ENCODE measurements around the gene GTF3C5.
"Not testable (repeated sequence)": the region's sequence is repeated elsewhere in the genome, so short reads cannot be mapped to it uniquely, and the experiment has no call there.

The GTF3C5 gene

GRCh38 chr9:133051966-133052539 lies 21.3 kb downstream of the GTF3C5 start:
- in situ Hi-C loops (cut with HindIII; ENCODE audit: low sequenced_read_pairs), result no loop called here

- in situ Hi-C loops (cut with HindIII; ENCODE audit: low sequenced_read_pairs), result no loop called here
These were observed 23.5 kb downstream of the GTF3C5 start for GRCh38 chr9:133054194-133054890.

GRCh38 chr9:133054966-133055365 lies 24.2 kb downstream of the GTF3C5 start:
- in situ Hi-C loops (cut with HindIII; ENCODE audit: low sequenced_read_pairs), result no loop called here

GRCh38 chr9:133055788-133056420 lies 25.1 kb downstream of the GTF3C5 start:
- in situ Hi-C loops (cut with HindIII; ENCODE audit: low sequenced_read_pairs), result no loop called here

GRCh38 chr9:133056533-133056932 lies 25.7 kb downstream of the GTF3C5 start:
- in situ Hi-C loops (cut with HindIII; ENCODE audit: low sequenced_read_pairs), result no loop called here

GRCh38 chr9:133057006-133057405 lies 26.2 kb downstream of the GTF3C5 start:
- in situ Hi-C loops (cut with HindIII; ENCODE audit: low sequenced_read_pairs), result no loop called here

GRCh38 chr9:133057553-133057952 lies 26.8 kb downstream of the GTF3C5 start:
- in situ Hi-C loops (cut with HindIII; ENCODE audit: low sequenced_read_pairs), result no loop called here

- in situ Hi-C loops (cut with HindIII; ENCODE audit: low sequenced_read_pairs), result no loop called here
These were observed 27.3 kb downstream of the GTF3C5 start for GRCh38 chr9:133058071-133058470.

GRCh38 chr9:133058550-133059320 lies 27.9 kb downstream of the GTF3C5 start:
- in situ Hi-C loops (cut with HindIII; ENCODE audit: low sequenced_read_pairs), result no loop called here

- in situ Hi-C loops (cut with HindIII; ENCODE audit: low sequenced_read_pairs), result no loop called here
These were observed 28.8 kb downstream of the GTF3C5 start for GRCh38 chr9:133059623-133060022.

GRCh38 chr9:133060417-133060841 lies 29.6 kb downstream of the GTF3C5 start:
- in situ Hi-C loops (cut with HindIII; ENCODE audit: low sequenced_read_pairs), result no loop called here

- in situ Hi-C loops (cut with HindIII; ENCODE audit: low sequenced_read_pairs), result not testable (repeated sequence)
These were observed 30.4 kb downstream of the GTF3C5 start for GRCh38 chr9:133061019-133061763.

- in situ Hi-C loops (cut with HindIII; ENCODE audit: low sequenced_read_pairs), result not testable (repeated sequence)
These were observed 31.0 kb downstream of the GTF3C5 start, which contains the start of gene CEL for GRCh38 chr9:133061764-133062145. TSS of gene CEL (plus strand) at chr9:133061981. CDS start at chr9:133062003, 22 bp downstream.

GRCh38 chr9:133062569-133062968 lies 31.8 kb downstream of the GTF3C5 start:
- in situ Hi-C loops (cut with HindIII; ENCODE audit: low sequenced_read_pairs), result not testable (repeated sequence)

- in situ Hi-C loops (cut with HindIII; ENCODE audit: low sequenced_read_pairs), result no loop called here
These were observed 32.3 kb downstream of the GTF3C5 start for GRCh38 chr9:133063159-133063499.

- in situ Hi-C loops (cut with HindIII; ENCODE audit: low sequenced_read_pairs), result no loop called here
These were observed 32.9 kb downstream of the GTF3C5 start for GRCh38 chr9:133063500-133064231.

GRCh38 chr9:133064241-133065069 lies 33.7 kb downstream of the GTF3C5 start:
- in situ Hi-C loops (cut with HindIII; ENCODE audit: low sequenced_read_pairs), result no loop called here

- in situ Hi-C loops (cut with HindIII; ENCODE audit: low sequenced_read_pairs), result no loop called here
These were observed 34.2 kb downstream of the GTF3C5 start for GRCh38 chr9:133065070-133065388.

- in situ Hi-C loops (cut with HindIII; ENCODE audit: low sequenced_read_pairs), result no loop called here
These were observed 35.6 kb downstream of the GTF3C5 start for GRCh38 chr9:133066181-133066983.
